HG03565 (cell line): ENCODE results near the gene CLMN.
"Not testable (repeated sequence)": the region's sequence is repeated elsewhere in the genome, so short reads cannot be mapped to it uniquely, and the experiment has no call there.

Experiments
- ATAC-seq: cut with Tn5 transposase; IDR thresholded peaks from one replicate; pipeline ENCODE4 v1.9.1; 2021; ENCODE audit warnings: mild to moderate bottlenecking, moderate library complexity; ENCODE audit not compliant: unreplicated experiment

The CLMN gene

GRCh38 chr14:95225251-95225887 is 94.3 kb downstream of the CLMN start:
- ATAC-seq, result no peak

- ATAC-seq, result no peak
Measured at GRCh38 chr14:95222870-95223398, 96.8 kb downstream of the CLMN start.

GRCh38 chr14:95222151-95222631 is 97.5 kb downstream of the CLMN start:
- no peak for ATAC-seq

- no peak for ATAC-seq
Measured at GRCh38 chr14:95221531-95221930, 98.2 kb downstream of the CLMN start.

GRCh38 chr14:95220663-95221231 is 99.0 kb downstream of the CLMN start:
- ATAC-seq, result no peak

- no peak for ATAC-seq
Measured at GRCh38 chr14:95218472-95219193, 101.1 kb downstream of the CLMN start.

GRCh38 chr14:95218006-95218405 is 101.7 kb downstream of the CLMN start:
- ATAC-seq, result no peak

GRCh38 chr14:95217391-95217900 is 102.3 kb downstream of the CLMN start:
- no peak for ATAC-seq

- no peak for ATAC-seq
Measured at GRCh38 chr14:95216008-95216407, 103.7 kb downstream of the CLMN start.

- ATAC-seq, result no peak
Measured at GRCh38 chr14:95215094-95215725, 104.5 kb downstream of the CLMN start.

- no peak for ATAC-seq
Measured at GRCh38 chr14:95213774-95214173, 105.9 kb downstream of the CLMN start.

- ATAC-seq, result no peak
Measured at GRCh38 chr14:95211721-95212504, 107.8 kb downstream of the CLMN start.

GRCh38 chr14:95210699-95211098 is 109.0 kb downstream of the CLMN start:
- ATAC-seq, result no peak

GRCh38 chr14:95208598-95208997 is 111.1 kb downstream of the CLMN start:
- ATAC-seq, result no peak

- no peak for ATAC-seq
Measured at GRCh38 chr14:95207475-95208233, 112.1 kb downstream of the CLMN start.

GRCh38 chr14:95206534-95206933 is 113.2 kb downstream of the CLMN start:
- ATAC-seq, result no peak

- no peak for ATAC-seq
Measured at GRCh38 chr14:95204705-95205104, 115.0 kb downstream of the CLMN start.

- ATAC-seq, result not testable (repeated sequence)
Measured at GRCh38 chr14:95201745-95202144, 118.0 kb downstream of the CLMN start.

- no peak for ATAC-seq
Measured at GRCh38 chr14:95200404-95200803, 119.3 kb downstream of the CLMN start.
